ENCODE measurements around the gene GBX1. TPM values are rescaled to one million over a fixed set of nuclear protein-coding genes. Genes with fewer than 3 reads are reported as not detected.

The GBX1 gene
- total RNA-seq, 3 donors from 2014 or later, result not detected

DNA sequence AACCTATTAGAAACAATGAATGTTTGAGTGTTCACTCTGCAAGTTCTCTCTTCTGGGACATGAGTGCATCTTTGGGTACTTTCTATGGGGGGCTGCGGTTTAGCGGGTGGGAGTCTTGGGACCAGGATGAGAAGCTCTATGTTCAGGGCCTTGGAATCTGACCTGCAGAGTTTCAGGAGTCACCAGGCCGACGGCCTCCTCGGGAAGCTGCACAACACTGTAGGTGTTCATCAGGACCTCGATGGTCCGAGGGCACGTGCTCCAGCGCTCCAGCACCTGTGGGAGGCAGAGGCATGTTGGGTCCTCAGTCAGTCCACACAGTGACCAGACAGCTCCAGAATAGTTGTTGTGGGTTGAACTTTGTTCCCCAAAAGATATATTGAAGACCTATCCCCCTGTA, 8.9 kb upstream of the GBX1 start:
- H3K27me3 ChIP-seq, result peaks cover 0 to 42% of the 10 kb centered on the region in 2 donors

DNA sequence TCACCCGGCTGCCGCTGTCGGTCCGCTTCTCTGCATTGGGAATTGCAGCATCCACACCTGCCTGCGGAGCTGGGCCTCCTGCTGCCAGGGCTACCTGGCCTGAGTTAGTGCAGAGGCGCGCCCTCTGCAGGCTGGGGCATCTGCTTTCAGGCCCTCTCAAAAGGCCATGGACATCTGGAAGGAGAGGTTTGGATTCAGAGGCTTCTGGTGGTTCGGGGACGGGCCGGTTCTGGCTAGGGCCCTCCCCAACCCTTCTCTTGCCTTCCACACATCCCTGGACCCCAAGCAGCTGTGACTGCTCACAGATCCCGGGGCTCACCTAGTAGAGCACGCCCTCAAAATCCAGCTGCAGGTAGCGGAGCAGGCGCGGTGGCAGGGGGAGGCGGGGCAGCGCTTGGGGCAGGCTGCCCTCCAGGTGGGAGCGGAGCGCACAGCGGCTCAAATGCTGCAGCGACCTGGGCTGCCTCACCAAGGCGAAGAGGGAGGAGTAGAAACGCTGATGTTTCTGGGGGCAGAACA, 8.4 kb upstream of the GBX1 start:
- Histone ChIP-seq H3K9me3 (peaks cover 0 to 4% of the 10 kb centered on the region in 2 donors), H3K36me3 (no peaks in the 10 kb centered on the region), H3K27ac (no peak overlapping the region), H3K4me3 (no peak overlapping the region), H3K27me3 (peaks cover 0 to 38% of the 10 kb centered on the region in 2 donors), H3K4me1 (no peaks in the 10 kb centered on the region)
- TF ChIP-seq, protein P1, sequence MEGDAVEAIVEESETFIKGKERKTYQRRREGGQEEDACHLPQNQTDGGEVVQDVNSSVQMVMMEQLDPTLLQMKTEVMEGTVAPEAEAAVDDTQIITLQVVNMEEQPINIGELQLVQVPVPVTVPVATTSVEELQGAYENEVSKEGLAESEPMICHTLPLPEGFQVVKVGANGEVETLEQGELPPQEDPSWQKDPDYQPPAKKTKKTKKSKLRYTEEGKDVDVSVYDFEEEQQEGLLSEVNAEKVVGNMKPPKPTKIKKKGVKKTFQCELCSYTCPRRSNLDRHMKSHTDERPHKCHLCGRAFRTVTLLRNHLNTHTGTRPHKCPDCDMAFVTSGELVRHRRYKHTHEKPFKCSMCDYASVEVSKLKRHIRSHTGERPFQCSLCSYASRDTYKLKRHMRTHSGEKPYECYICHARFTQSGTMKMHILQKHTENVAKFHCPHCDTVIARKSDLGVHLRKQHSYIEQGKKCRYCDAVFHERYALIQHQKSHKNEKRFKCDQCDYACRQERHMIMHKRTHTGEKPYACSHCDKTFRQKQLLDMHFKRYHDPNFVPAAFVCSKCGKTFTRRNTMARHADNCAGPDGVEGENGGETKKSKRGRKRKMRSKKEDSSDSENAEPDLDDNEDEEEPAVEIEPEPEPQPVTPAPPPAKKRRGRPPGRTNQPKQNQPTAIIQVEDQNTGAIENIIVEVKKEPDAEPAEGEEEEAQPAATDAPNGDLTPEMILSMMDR (IDR thresholded peaks at IDR 0.05), result no peak
- TF ChIP-seq POLR2AphosphoS5 (IDR thresholded peaks at IDR 0.05) (no peak), POLR2A (IDR thresholded peaks at IDR 0.05) (no peak)
- DNase-seq (ENCODE audit: low spot score in 2 of 2), result no peak
- intact Hi-C loops (cut with DNase I; ENCODE audit: low total_unique reads), result loop anchor here (10.0 kb wide), 1 partner anchor 381 kb away; no protein-coding TSS in a partner anchor

More for the DNA sequence above, 8.9 kb upstream of the GBX1 start:
- no peak for DNase-seq (ENCODE audit: low spot score in 2 of 2)
- TF ChIP-seq POLR2A (IDR thresholded peaks at IDR 0.05) (no peak), POLR2AphosphoS5 (IDR thresholded peaks at IDR 0.05) (no peak)
- TF ChIP-seq, protein P1 (IDR thresholded peaks at IDR 0.05), result no peak
- Histone ChIP-seq H3K4me3 (no peak overlapping the region), H3K4me1 (no peaks in the 10 kb centered on the region), H3K27ac (no peak overlapping the region), H3K36me3 (no peaks in the 10 kb centered on the region), H3K9me3 (peaks cover 0 to 4% of the 10 kb centered on the region in 2 donors)
- intact Hi-C loops (cut with DNase I; ENCODE audit: low total_unique reads), result loop anchor here (10.0 kb wide), 1 partner anchor 382 kb away; no protein-coding TSS in a partner anchor

DNA sequence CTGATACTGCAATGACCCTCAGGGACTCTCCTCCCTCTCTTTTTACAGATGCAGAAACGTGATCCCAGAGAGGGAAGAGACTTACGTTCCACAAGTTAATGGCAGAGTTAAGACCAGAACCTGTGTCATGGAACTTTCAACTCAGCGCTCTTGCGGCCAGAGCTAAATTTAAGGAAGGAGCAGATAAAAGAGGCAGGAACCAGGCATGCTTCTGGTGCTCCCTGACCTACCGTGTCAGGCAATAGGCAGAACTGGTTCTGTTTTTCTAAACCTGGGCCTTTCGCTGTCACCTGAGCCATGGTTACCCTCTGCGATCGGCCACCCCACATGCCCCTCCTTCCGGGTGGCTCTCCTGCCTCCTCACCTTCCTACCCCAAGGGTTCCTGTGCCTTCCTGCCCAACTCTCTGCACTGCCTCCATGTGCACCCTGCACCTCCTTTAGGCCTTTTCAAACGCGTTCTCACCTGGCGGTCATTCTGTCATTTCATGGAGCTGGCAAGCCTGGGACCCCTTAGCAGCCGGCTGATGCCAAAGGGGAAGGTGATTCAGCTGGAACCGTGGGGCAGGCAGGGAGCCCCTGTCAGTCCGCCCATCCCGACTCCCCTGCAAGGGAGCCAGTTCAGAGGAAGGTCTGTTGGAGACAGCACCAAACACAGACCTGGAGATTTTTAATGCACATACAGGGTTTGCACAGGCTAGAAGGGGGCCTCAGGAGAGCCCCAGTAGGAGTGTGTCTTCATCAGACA, 7.7 kb upstream of the GBX1 start:
- Histone ChIP-seq H3K27me3 (peaks cover 1 to 37% of the 10 kb centered on the region in 2 donors), H3K4me3 (no peak overlapping the region), H3K9me3 (peaks cover 0 to 4% of the 10 kb centered on the region in 2 donors), H3K27ac (no peak overlapping the region), H3K36me3 (no peaks in the 10 kb centered on the region), H3K4me1 (no peaks in the 10 kb centered on the region)
- intact Hi-C loops (cut with DNase I; ENCODE audit: low total_unique reads), result loop anchor here (10.0 kb wide), 1 partner anchor 380 kb away; no protein-coding TSS in a partner anchor
- DNase-seq (ENCODE audit: low spot score in 2 of 2), result no peak
- TF ChIP-seq, protein P1 (IDR thresholded peaks at IDR 0.05), result no peak
- TF ChIP-seq POLR2AphosphoS5 (IDR thresholded peaks at IDR 0.05), result no peak
- no peak for TF ChIP-seq POLR2A (IDR thresholded peaks at IDR 0.05)

DNA sequence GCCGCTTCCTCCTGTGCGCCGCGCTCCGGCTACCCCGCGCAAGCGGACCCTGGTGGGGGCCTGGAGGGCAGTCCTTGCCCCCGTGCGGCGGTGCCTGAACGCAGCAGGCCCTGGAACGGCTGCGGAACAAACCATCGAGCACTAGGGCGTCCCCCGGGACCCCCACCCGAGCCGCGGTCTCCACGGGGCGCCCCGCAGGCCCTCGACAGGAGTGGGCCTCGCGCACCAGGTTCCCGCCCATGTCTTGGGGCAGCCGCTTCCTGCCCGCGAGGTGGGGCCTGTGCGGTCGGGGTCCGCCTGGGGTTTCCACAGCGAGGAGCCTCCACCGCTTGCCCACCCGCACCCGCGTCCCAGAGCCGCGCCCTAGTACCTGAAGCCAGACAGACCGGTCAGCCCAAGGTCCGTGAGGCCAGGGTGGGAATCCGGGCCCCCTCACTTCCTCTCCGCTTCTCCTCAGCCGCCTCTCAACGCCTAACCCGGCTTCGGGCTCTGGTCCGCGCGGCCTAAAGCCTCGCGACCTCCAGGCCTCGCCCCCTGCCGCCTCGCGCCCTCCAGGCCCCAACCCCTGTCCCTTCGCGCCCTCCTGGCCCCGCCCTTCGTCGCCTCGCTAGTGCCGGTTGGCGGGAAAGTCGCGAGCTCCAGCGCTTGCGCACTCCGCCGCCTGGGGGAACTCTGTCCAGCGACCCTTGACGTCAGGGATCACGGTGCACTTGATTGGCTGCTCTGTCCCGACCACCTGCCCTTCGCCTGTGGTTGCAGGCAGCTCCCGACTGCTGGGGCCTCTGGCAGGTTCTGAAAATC, 7.0 kb upstream of the GBX1 start:
- peaks cover 2 to 37% of the 10 kb centered on the region in 2 donors for H3K27me3 ChIP-seq
- no peak overlapping the region for H3K4me3 ChIP-seq
- no peaks in the 10 kb centered on the region for H3K4me1 ChIP-seq
- TF ChIP-seq, protein P1 (IDR thresholded peaks at IDR 0.05), result no peak
- TF ChIP-seq POLR2A (IDR thresholded peaks at IDR 0.05), result no peak
- TF ChIP-seq POLR2AphosphoS5 (IDR thresholded peaks at IDR 0.05), result no peak
- peaks cover 0 to 4% of the 10 kb centered on the region in 2 donors for H3K9me3 ChIP-seq
- no peak for DNase-seq (ENCODE audit: low spot score in 2 of 2)
- no peak overlapping the region for H3K27ac ChIP-seq
- intact Hi-C loops (cut with DNase I; ENCODE audit: low total_unique reads), result loop anchor here (10.0 kb wide), 1 partner anchor 380 kb away; no protein-coding TSS in a partner anchor
- no peaks in the 10 kb centered on the region for H3K36me3 ChIP-seq

Data from breast epithelium (tissue), 4 donors.